ENCODE results near the gene GAB1.
"Not testable (repeated sequence)": the region's sequence is repeated elsewhere in the genome, so short reads cannot be mapped to it uniquely, and the experiment has no call there.

GAB1 gene

GRCh38 chr4:143338313-143338712 lies 1.6 kb downstream of the GAB1 start:
- DNase-seq (ENCODE audit: low spot score): no peak

DNA sequence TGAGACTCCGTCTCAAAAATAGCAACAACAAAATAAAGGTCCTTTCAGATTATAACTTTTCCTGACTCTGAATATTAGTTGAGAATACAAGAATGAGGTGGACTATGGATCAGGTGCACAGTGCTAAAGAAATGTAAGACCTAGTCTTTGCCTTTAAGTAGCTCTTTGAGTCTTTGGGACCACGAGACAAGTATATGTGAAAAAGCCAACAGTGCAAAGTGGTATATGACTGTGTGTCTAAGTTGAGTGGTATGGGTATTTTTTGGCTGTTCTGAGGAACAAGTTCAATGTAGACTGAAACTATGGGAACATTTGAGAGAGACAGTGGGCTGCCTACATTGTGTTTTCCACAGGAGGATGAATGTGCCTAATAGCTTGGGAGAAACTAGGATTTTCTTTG lies 2.8 kb downstream of the GAB1 start:
- DNase-seq (ENCODE audit: low spot score): no peak

GRCh38 chr4:143341186-143341755 lies 4.6 kb downstream of the GAB1 start:
- DNase-seq (ENCODE audit: low spot score): no peak

GRCh38 chr4:143343276-143343831 lies 6.7 kb downstream of the GAB1 start:
- no peak for DNase-seq (ENCODE audit: low spot score)

DNA sequence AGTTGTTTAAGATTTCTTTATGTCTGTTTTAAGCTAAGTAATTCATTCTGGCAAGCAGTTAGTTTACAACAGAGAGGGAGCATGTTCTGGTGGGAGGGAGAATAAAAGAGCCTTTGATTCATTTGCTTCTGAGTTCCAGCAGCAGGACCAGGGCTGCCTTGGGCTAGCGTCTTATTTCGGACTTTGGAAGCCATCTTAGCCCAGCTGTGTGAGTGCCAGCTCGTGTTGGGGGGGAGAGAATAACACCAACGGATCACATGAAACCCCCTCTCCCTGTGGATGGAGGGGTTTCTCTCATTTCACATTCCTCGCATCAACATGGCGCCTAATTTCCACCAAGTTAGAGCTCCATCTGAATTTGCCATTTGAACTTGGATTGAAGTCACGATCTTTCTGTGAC lies 7.4 kb downstream of the GAB1 start:
- no peak for DNase-seq (ENCODE audit: low spot score)

GRCh38 chr4:143344774-143345173 lies 8.1 kb downstream of the GAB1 start:
- no peak for DNase-seq (ENCODE audit: low spot score)

- no peak for DNase-seq (ENCODE audit: low spot score)
Measured at GRCh38 chr4:143345356-143345755, 8.7 kb downstream of the GAB1 start.

GRCh38 chr4:143346206-143346605 lies 9.5 kb downstream of the GAB1 start:
- DNase-seq (ENCODE audit: low spot score): no peak

DNA sequence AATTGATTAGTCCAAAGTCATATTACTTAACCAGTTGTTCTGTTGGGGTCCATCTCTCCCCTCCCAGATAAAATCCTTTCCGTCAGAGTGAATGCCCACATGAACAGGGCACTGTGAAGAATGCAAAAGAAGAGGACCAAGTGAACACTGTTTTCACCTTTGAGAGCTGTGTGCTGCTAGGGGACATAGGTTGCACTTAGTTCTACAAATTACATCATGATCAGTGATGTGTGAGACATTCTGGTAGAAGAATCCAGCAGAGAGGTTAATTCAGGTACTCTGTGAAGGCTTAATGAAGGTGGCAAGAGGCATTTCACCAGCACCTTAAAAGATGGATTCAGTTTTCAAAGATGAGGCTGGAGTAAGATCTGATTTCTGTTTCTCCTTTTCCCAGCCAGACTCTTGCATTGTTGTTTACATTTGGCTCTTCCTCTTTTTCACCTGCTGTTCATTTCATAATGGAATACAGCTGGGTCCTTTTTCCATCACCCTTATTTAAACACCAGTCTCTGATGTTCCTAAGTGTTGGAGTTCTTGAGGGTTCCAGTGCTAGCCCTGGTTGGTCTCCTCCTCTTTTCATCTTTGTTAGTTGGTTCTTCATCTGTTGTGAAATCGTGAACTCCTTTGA lies 10.9 kb downstream of the GAB1 start:
- DNase-seq (ENCODE audit: low spot score): no peak

DNA sequence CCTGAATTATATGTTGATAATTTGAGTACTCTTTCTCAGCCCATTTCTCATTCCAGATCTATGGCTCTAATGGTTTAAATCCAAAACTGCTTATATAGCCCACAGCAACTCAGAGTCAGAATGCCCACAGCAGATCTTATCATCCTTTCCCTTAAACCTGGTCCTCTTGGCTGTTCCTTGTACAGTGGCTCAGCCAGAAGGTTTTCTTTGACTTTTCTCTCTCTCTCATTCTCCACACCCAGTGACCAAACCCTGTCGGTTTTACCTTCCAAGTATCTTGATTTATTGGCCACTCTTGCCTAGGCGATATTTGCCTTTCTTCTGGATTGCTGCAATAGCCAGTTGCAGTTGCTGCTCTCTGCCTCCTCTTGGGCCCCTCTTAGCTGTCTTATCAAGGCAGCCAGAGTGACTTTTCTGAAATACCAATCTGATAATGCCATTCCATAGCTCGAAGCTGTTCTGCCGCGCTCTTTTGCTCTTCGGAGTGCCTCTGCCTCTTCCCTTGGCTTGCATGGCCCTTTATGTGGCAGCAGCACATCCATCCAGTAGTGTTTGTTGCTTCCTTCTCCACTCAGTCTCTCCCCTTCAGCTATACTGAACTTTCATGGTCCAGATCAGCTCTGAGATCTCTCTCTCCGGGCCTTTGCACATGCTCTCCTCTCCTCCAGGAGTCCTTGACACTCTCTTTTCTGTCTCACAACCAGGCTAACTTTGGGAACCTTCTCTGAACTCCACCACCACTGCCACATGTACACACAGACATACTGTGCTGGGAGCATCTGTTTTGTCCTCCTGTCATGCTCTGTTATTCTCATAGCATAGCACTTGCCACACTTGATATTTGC lies 11.8 kb downstream of the GAB1 start:
- DNase-seq (ENCODE audit: low spot score): no peak

GRCh38 chr4:143349858-143350527 lies 13.3 kb downstream of the GAB1 start:
- DNase-seq (ENCODE audit: low spot score): not testable (repeated sequence)

- no peak for DNase-seq (ENCODE audit: low spot score)
Measured at GRCh38 chr4:143351149-143351691, 14.5 kb downstream of the GAB1 start.

DNA sequence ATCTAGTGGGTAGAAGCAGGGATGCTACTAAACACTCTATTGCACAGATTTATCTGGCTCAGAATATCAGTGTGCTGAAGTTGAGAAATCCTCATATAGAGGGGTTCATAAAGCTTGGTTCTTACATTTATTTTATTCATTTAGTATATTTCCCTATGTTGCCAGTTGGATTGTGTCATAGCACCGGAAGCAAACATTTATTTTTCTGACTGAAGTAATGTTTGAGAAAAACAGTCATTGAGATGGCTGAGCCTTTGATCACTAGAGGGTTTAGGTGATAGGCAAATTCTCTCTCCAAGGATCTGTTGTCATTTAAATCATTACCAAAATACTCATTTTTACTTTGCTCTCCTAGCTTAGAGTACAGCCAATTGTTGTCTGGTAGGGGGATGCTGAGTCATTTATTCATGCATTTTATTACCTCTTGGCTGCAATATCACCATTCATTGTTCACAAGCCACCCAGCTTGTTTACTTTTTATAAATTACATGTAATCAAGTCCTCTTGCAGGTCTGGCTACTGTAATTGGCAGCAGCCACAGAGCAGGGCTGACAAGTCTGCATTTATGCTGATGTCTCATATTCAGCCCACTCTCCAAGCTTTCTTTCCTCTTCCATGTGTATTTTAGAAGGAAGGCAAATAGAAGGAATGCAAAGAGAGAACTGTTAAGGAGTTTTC lies 15.2 kb downstream of the GAB1 start:
- no peak for DNase-seq (ENCODE audit: low spot score)

DNA sequence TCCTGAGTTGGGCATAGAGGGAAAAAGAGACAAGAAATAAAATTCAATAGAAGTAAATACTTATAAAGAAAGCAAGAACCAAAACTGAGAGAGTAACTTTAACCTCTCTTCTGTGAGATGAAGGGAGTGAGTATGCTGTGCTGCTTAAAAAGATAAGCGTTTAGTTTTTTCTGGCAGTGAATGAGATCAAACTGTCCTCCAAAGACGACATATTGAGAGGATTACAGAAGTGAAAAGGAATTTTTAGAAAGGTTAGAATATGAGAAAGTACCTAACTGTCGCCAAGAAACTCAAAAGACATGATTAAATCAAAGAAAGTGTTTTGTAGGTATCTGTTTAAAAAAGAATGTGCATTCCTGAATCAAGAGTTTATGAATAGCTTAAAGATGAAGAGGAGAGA lies 16.0 kb downstream of the GAB1 start:
- DNase-seq (ENCODE audit: low spot score): no peak

DNA sequence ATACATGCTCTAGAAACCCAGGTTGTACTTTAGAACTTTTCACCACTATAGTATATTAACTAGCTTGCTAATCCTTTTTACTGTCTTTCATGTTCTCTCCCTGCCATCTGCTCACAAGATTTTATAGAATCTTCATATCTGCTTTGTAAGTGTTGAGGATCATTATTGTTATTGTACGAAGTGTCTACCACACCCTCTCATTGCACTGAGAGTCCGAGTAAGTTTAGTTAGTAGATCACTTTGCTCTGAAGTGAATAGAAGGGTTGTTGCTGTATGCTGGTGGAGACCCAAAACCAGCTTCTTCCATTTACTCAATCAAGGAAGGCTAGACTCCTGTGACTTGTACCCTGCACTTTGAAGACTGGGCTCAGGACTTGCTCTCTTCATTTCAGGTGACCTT lies 17.1 kb downstream of the GAB1 start:
- DNase-seq (ENCODE audit: low spot score): no peak

- no peak for DNase-seq (ENCODE audit: low spot score)
Measured at GRCh38 chr4:143354990-143355389, 18.3 kb downstream of the GAB1 start.

- no peak for DNase-seq (ENCODE audit: low spot score)
Measured at GRCh38 chr4:143355540-143356217, 19.0 kb downstream of the GAB1 start.

GRCh38 chr4:143356493-143356892 lies 19.8 kb downstream of the GAB1 start:
- DNase-seq (ENCODE audit: low spot score): no peak

DNA sequence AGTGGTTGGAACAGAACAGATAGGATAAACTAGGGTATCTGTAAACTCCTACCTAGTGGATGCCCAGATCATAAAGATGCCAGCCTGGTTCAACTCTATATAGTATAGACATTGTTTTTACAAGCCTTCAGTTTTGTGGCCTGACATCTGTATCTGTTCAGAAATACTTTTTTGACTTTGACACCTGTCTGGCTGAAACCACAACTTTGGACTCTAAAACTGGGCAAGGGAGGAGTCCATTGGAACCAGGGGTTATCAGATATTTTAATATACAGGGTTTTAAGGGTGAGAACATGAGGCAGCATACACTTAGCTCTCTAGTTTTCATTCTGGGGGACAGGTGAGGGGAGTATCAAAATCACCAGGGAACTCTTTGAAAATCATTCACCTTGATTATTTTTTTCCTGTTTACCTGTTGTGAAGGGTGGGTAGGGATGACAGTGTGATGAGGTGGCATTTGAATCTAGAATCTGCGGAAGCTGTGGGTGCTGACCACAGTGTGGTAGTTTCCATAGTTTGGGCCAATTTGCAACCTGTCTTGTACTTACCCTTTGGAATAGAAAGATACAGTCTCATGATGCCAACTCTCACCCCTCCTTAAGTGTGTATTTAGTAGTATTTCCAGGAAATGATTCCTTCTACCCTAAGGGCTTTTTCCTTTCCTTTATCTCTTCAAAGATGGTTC lies 20.6 kb downstream of the GAB1 start:
- DNase-seq (ENCODE audit: low spot score): no peak

DNA sequence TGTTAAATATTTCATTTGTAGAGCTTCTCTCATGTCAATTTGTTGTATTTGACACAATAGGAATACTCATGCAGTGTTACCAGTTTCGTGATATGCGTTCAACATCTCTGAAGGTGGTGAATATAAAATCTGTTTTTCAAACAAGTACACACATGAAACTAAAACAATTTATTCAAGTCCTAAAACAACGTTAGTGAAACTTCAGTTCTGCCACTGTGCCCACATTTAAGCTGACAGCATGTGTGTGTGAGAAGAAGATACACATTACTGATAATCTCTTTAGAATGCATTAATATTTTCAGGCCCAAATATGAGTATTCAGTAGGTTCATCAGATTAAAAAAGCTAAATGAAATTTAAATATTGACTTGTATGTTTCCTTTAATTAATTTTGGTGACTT lies 21.7 kb downstream of the GAB1 start:
- no peak for DNase-seq (ENCODE audit: low spot score)
